HEK293 (cell line): ENCODE data around the gene SPOCK1.

Experiments
- CTCF ChIA-PET: fragments of 350-600 bp; formaldehyde crosslinking; extraction: SDS; loops from one replicate; lab custom pipeline; 2021; ENCODE audit warnings: antibody characterized with exemption; lab: Yijun Ruan, JAX
- POLR2A ChIA-PET: fragments of 300-600 bp; formaldehyde crosslinking; extraction: SDS; loops from one replicate; lab custom pipeline; 2020; ENCODE audit warnings: antibody characterized with exemption, inconsistent platforms; lab: Yijun Ruan, JAX
- H3K27ac ChIP-seq: fragments of 200-500 bp; sonication (Bioruptor generic); 2 replicates; pipeline ENCODE4 v1.5.1; 2014; ENCODE audit warnings: low read depth, low read length, control low read depth, inconsistent platforms; ENCODE audit errors: extremely low read depth
- H3K36me3 ChIP-seq, 2 experiments: fragments of 200-500 bp in 1 of 2; sonication (Bioruptor generic) in 1 of 2; 1 replicate in 1 of 2; 2 replicates in 1 of 2; pipeline ENCODE4 v1.5.1; 2014 to 2017; ENCODE audit warnings: inconsistent platforms in 2 of 2, low read length in 2 of 2; ENCODE audit not compliant: control insufficient read depth in 2 of 2, insufficient read depth in 1 of 2
- H3K4me1 ChIP-seq: fragments of 200-500 bp; sonication (Bioruptor generic); 2 replicates; pipeline ENCODE4 v1.5.1; 2014; ENCODE audit warnings: mild to moderate bottlenecking, low read length, inconsistent platforms; ENCODE audit not compliant: control insufficient read depth, insufficient read depth
- H3K4me3 ChIP-seq: 2 replicates; pipeline ENCODE4 v1.5.1; 2011; ENCODE audit warnings: low read depth, mild to moderate bottlenecking, control low read depth, low read length, moderate library complexity
- H3K9me3 ChIP-seq: fragments of 200-500 bp; sonication (Bioruptor generic); 2 replicates; pipeline ENCODE4 v1.5.1; 2014; ENCODE audit warnings: low read depth, low read length, inconsistent platforms; ENCODE audit not compliant: control insufficient read depth, insufficient read depth
- GLI4 ChIP-seq: fragments of 450-650 bp; formaldehyde crosslinking; IDR thresholded peaks from 2 replicates; pipeline ENCODE4 v1.5.1; 2016; ENCODE audit warnings: missing biosample characterization, missing genetic modification characterization
- SALL2 ChIP-seq: fragments of 450-650 bp; formaldehyde crosslinking; IDR thresholded peaks from 2 replicates; pipeline ENCODE4 v1.5.0; 2017; ENCODE audit warnings: missing biosample characterization, mild to moderate bottlenecking, missing genetic modification characterization, borderline replicate concordance
- SP2 ChIP-seq: fragments of 450-650 bp; formaldehyde crosslinking; IDR thresholded peaks from 2 replicates; pipeline ENCODE4 v1.5.1; 2016; ENCODE audit warnings: missing biosample characterization, missing genetic modification characterization
- TRIM28 ChIP-seq: IDR thresholded peaks from 2 replicates; pipeline ENCODE4 v1.6.1; 2011; ENCODE audit warnings: low read length, control low read depth, borderline replicate concordance
- WT1 ChIP-seq: fragments of 450-650 bp; formaldehyde crosslinking; IDR thresholded peaks from 2 replicates; pipeline ENCODE4 v1.5.1; 2016; ENCODE audit warnings: missing biosample characterization, missing genetic modification characterization
- ZBTB48 ChIP-seq: fragments of 450-650 bp; formaldehyde crosslinking; IDR thresholded peaks from 2 replicates; pipeline ENCODE4 v1.5.1; 2016; ENCODE audit warnings: missing biosample characterization, missing genetic modification characterization
- ZNF114 ChIP-seq: fragments of 450-650 bp; formaldehyde crosslinking; IDR thresholded peaks from 2 replicates; pipeline ENCODE4 v1.5.0; 2017; ENCODE audit warnings: missing biosample characterization, missing genetic modification characterization
- ZNF146 ChIP-seq: fragments of 450-650 bp; formaldehyde crosslinking; IDR thresholded peaks from 2 replicates; pipeline ENCODE4 v1.5.1; 2016; ENCODE audit warnings: missing biosample characterization, missing genetic modification characterization
- ZNF202 ChIP-seq: fragments of 450-650 bp; formaldehyde crosslinking; IDR thresholded peaks from 2 replicates; pipeline ENCODE4 v1.5.1; 2016; ENCODE audit warnings: missing biosample characterization, missing genetic modification characterization, borderline replicate concordance
- ZNF223 ChIP-seq: fragments of 450-650 bp; formaldehyde crosslinking; IDR thresholded peaks from 2 replicates; pipeline ENCODE4 v1.5.1; 2016; ENCODE audit warnings: missing biosample characterization, missing genetic modification characterization
- ZNF274 ChIP-seq, 2 experiments: fragments of 200-500 bp in 1 of 2; fragments of 450-650 bp in 1 of 2; sonication (Bioruptor generic) in 1 of 2; formaldehyde crosslinking in 1 of 2; IDR thresholded peaks; 2 replicates each; pipeline versions ENCODE4 v1.5.1 to v1.6.1; 2014 to 2016; ENCODE audit warnings: borderline replicate concordance in 1 of 2, inconsistent platforms in 1 of 2, low read length in 1 of 2, missing biosample characterization in 1 of 2, missing genetic modification characterization in 1 of 2
- ZNF280C ChIP-seq: fragments of 450-650 bp; formaldehyde crosslinking; IDR thresholded peaks from 2 replicates; pipeline ENCODE4 v1.5.1; 2016; ENCODE audit warnings: missing biosample characterization, missing genetic modification characterization
- ZNF529 ChIP-seq: fragments of 450-650 bp; formaldehyde crosslinking; IDR thresholded peaks from 2 replicates; pipeline ENCODE4 v1.5.1; 2017; ENCODE audit warnings: missing genetic modification characterization, missing biosample characterization; ENCODE audit not compliant: insufficient replicate concordance
- ZNF600 ChIP-seq: fragments of 450-650 bp; formaldehyde crosslinking; IDR thresholded peaks from 2 replicates; pipeline ENCODE4 v1.5.1; 2016; ENCODE audit warnings: missing biosample characterization, missing genetic modification characterization
- ZNF701 ChIP-seq: fragments of 450-650 bp; formaldehyde crosslinking; IDR thresholded peaks from 2 replicates; pipeline ENCODE4 v1.5.1; 2016; ENCODE audit warnings: missing biosample characterization, missing genetic modification characterization
- ZSCAN4 ChIP-seq: fragments of 450-650 bp; formaldehyde crosslinking; IDR thresholded peaks from 2 replicates; pipeline ENCODE4 v1.5.1; 2017; ENCODE audit warnings: missing biosample characterization, missing genetic modification characterization
- TF ChIP-seq, protein P1 (sequence below): fragments of 450-650 bp; formaldehyde crosslinking; IDR thresholded peaks from 2 replicates; pipeline ENCODE4 v1.5.1; 2016; ENCODE audit warnings: missing biosample characterization, missing genetic modification characterization
- TF ChIP-seq, protein P2 (sequence below): fragments of 450-650 bp; IDR thresholded peaks from 2 replicates; pipeline ENCODE4 v1.5.1; 2018; ENCODE audit warnings: missing biosample characterization, missing genetic modification characterization

SPOCK1 gene

DNA sequence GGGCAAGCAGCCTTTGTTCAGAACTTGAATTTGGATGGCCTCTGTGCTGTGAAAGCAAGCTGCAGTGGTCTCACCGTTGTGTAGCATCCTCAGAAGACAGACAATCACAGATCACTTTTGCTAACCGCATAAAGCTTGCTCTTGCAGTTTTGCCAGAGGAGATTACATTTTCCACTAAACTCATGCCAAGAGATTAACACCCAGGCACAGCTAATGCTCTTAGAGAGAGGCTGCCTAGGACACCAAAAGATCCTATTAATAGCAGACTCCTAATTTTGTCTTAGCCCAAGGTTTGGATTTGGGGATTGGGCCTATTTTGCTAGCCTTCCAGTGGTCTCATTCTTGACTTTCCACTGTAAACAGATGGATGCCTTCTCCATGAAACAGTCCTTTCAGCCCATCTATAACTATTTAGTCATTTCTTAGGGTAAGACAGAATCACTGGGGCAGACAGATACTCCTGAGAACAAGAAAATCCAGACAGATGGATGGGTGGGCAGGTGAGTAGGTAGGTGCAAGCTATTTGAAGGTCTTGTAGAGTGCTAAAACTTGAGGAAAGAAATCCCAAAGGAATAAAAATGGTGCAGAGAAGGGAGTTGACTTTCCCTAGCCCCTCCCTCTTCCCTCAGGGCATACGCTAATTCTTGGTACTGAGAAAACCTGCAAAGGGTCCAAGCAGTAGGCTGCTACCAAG is 506.2 kb downstream of the SPOCK1 start (continued):
- TF ChIP-seq ZNF223 (tag by site-specific recombination) (no peak), ZBTB48 (tag by site-specific recombination) (no peak), ZNF529 (tag by site-specific recombination) (no peak), ZNF146 (tag by site-specific recombination) (no peak), ZNF274 (IDR thresholded peaks at IDR 0.05; ENCODE audit: low read length) (no peak), ZNF274 (tag by site-specific recombination; IDR thresholded peaks at IDR 0.05; ENCODE audit: borderline replicate concordance) (no peak), ZNF701 (tag by site-specific recombination) (no peak), GLI4 (tag by site-specific recombination) (no peak), TRIM28 (no peak)
- TF ChIP-seq, protein P1, sequence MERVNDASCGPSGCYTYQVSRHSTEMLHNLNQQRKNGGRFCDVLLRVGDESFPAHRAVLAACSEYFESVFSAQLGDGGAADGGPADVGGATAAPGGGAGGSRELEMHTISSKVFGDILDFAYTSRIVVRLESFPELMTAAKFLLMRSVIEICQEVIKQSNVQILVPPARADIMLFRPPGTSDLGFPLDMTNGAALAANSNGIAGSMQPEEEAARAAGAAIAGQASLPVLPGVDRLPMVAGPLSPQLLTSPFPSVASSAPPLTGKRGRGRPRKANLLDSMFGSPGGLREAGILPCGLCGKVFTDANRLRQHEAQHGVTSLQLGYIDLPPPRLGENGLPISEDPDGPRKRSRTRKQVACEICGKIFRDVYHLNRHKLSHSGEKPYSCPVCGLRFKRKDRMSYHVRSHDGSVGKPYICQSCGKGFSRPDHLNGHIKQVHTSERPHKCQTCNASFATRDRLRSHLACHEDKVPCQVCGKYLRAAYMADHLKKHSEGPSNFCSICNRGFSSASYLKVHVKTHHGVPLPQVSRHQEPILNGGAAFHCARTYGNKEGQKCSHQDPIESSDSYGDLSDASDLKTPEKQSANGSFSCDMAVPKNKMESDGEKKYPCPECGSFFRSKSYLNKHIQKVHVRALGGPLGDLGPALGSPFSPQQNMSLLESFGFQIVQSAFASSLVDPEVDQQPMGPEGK: no peak
- TF ChIP-seq, all 188 proteins: peak for 0

DNA sequence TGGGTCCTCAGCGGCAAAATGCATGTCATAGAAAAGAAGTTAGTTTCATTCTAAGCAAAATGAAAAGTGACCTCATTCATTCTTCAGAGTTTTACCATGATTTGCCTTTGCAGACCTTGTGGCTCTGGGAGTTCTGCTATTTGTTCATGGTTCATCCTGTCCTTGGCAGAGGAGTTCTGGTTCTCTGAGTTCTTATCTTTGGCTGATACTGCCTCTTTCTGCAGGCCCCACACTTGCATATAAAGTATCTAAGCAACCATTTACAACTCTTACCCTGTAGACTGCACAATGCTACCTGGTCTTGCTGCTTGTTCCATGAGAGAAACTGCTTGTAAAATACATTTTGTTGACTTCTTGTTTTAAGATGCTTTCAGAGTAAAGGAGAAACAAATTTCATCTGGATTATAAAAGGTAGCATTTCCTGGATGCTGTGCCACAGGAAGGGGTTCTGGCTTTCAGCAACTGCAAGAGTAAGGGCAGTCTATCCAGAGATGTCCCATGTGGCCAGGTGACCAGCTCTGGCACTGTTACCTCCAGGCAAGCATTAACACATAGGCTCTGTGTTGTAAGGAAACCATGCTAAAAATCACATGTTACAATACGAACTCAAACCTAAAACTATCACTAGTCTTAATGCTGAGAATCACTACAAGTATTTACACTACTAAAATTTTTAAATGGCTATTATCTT is 513.2 kb downstream of the SPOCK1 start:
- H3K27ac ChIP-seq: no peak overlapping the region
- H3K4me1 ChIP-seq: no peaks in the 10 kb centered on the region
- CTCF ChIA-PET: interaction anchor here (0.8 kb wide), 1 partner anchor 178 kb away, joined by 3 read pairs; no protein-coding TSS in a partner anchor
- TF ChIP-seq ZNF114 (tag by site-specific recombination) (no peak), WT1 (tag by site-specific recombination) (no peak), ZNF600 (no peak), SALL2 (tag by site-specific recombination) (no peak), ZNF202 (tag by site-specific recombination) (no peak), ZNF280C (tag by site-specific recombination) (no peak), SP2 (no peak), ZSCAN4 (tag by site-specific recombination) (no peak)
- TF ChIP-seq, protein P2, sequence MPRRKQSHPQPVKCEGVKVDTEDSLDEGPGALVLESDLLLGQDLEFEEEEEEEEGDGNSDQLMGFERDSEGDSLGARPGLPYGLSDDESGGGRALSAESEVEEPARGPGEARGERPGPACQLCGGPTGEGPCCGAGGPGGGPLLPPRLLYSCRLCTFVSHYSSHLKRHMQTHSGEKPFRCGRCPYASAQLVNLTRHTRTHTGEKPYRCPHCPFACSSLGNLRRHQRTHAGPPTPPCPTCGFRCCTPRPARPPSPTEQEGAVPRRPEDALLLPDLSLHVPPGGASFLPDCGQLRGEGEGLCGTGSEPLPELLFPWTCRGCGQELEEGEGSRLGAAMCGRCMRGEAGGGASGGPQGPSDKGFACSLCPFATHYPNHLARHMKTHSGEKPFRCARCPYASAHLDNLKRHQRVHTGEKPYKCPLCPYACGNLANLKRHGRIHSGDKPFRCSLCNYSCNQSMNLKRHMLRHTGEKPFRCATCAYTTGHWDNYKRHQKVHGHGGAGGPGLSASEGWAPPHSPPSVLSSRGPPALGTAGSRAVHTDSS (tag by site-specific recombination): no peak
- TF ChIP-seq, all 188 proteins: peak for 0
- H3K9me3 ChIP-seq: no peaks in the 10 kb centered on the region
- H3K4me3 ChIP-seq: no peak overlapping the region
- H3K36me3 ChIP-seq: no peaks in the 10 kb centered on the region
- POLR2A ChIA-PET: no interaction called here
